HG02623 (cell line): Measurements from ENCODE around the gene SYT12.
"Not testable (repeated sequence)": the region's sequence is repeated elsewhere in the genome, so short reads cannot be mapped to it uniquely, and the experiment has no call there.

Source experiments
- ATAC-seq: cut with Tn5 transposase; IDR thresholded peaks from one replicate; pipeline ENCODE4 v1.9.1; 2021; ENCODE audit warnings: moderate library complexity; ENCODE audit not compliant: unreplicated experiment

Gene SYT12

GRCh38 chr11:66996609-66997273 is 26.2 kb upstream of the SYT12 start:
- no peak for ATAC-seq

DNA sequence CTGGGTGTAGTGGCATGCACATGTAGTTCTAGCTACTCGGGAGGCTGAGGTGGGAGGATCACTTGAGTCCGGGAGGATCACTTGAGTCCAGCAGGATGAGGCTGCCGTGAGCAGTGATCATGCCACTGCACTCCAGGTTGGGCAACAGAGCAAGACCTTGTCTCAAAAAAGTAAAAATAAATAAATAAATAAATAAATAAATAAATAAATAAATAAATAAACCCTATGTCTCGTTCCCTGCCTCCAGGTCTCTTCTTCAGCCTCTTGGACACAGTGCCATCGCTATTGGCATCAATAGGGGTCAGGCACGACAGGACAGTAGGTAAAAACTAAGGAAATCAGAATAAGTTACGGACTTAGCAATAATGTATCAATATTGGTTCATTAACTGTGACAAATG is 23.4 kb upstream of the SYT12 start:
- no peak for ATAC-seq

- no peak for ATAC-seq
Measured at GRCh38 chr11:67001332-67001731, 21.6 kb upstream of the SYT12 start.

GRCh38 chr11:67002297-67002913 is 20.5 kb upstream of the SYT12 start:
- no peak for ATAC-seq

- no peak for ATAC-seq
Measured at GRCh38 chr11:67002921-67003411, 20.0 kb upstream of the SYT12 start.

- ATAC-seq: not testable (repeated sequence)
Measured at GRCh38 chr11:67005200-67005599, 17.7 kb upstream of the SYT12 start.

- no peak for ATAC-seq
Measured at GRCh38 chr11:67006029-67006884, 16.7 kb upstream of the SYT12 start.

DNA sequence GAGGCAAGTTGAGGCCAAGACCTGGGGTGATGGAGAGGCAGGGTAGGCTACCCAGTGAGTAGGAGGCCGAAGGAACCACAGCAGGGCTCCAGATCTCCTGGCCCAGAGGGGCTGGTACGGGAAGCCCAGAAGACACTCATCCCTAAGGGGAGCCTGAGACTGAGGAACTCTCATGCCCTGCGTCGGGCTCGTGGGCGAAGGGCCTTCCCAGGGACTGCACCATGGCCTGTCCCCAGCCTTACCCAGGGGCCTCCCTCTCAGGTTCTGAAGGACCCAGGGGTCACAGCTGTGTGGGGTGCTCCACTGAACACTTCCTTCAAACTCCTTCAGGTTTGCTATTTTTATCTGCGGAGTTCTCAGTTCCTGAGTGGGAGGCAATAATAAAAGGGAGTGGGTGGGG is 15.8 kb upstream of the SYT12 start:
- no peak for ATAC-seq

DNA sequence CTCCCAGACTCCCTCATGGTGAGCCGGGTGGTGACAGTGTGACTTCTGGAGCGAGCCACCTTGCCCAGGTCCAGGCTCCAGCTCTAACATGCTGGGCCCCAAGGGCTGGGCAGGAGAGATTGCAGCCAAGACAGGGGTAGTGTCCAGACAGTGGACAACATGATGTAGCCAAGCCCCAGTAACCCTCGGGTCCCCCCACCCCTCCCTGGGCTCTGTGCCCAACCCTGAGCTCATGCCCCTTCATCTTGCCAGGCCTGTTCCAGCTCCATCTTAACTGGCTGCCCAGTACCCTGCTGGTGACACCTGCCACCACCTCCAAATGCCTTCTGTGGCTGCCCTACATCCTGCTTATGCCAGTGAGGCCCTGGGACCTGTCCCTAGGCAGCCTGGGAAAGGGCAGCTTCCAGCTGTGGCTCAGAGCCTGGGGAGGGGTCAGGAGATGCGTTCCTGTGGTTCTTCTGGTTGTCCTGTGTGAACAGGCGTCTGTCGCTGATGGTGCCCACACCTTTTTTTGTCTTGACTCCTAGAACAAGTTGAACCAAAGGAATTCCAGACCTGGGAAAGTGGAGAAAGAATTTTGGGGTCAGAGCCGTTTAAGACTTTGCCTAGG is 12.5 kb upstream of the SYT12 start:
- ATAC-seq: no peak

GRCh38 chr11:67013511-67014045 is 9.4 kb upstream of the SYT12 start:
- no peak for ATAC-seq

DNA sequence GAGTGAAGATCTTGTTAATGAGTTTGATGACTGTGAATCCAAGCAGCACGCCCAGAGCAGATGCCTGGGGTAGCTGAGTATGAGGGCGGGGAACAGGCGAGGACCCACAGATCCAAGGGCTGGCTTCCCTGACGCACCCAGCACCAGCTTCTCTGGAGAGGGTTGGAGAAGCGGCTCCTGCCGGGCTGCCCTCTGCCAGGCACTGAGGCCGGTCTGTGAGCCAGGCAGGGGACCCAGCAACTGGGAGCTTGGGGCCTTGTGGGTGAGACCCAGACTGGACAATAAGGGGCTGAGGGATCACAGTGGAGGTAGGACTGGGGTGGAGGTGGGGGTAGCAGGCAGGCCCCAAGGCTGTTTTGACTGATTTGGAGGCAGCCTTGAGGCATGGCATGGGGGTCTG is 8.6 kb upstream of the SYT12 start:
- ATAC-seq: no peak

GRCh38 chr11:67015048-67015447 is 7.9 kb upstream of the SYT12 start:
- no peak for ATAC-seq

GRCh38 chr11:67016550-67016949 is 6.4 kb upstream of the SYT12 start:
- no peak for ATAC-seq

GRCh38 chr11:67020949-67021348 is 2.0 kb upstream of the SYT12 start:
- no peak for ATAC-seq

- ATAC-seq: no peak
Measured at GRCh38 chr11:67022341-67022933, 497 bp upstream of the SYT12 start.

GRCh38 chr11:67023957-67024353 is 1.0 kb downstream of the SYT12 start:
- no peak for ATAC-seq

DNA sequence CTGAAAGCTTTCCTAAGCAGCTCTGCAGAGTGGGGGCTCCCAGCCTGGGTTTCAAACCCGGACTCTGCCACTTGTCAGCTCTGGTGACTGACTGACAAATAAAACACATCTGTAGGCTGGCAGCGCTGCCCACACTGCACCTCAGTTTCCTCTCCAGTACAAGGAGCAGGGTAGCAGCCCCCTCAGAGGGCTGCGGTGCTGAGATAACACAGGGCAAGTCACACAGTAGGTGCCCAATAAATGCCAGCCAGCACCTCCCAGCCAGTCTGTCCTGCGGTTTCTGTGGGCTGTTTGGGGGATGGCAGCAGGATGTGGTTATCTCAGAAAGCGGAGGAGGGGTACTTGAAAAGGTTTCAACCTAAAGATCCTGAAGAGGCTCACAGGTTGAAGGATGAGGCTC is 1.5 kb downstream of the SYT12 start:
- no peak for ATAC-seq

GRCh38 chr11:67024966-67025365 is 2.0 kb downstream of the SYT12 start:
- no peak for ATAC-seq

- no peak for ATAC-seq
Measured at GRCh38 chr11:67025750-67026149, 2.8 kb downstream of the SYT12 start.

DNA sequence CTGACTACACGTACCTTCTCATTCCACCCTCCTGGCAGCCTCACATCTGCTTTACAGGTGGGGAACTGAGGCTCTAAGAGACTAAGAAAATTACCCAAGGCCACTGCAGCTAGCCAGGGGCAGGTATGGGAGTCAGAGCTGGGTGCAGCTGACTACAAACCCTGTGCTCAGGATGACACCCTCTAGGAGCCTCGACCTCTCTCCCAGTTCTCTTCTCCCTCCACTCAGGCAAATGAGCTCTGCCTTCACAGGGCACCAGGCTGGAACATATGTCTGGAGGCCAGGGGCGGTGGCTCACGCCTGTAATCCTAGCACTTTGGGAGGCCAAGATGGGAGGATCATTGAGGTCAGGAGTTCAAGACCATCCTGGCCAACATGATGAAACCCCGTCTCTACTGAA is 4.0 kb downstream of the SYT12 start:
- ATAC-seq: no peak

DNA sequence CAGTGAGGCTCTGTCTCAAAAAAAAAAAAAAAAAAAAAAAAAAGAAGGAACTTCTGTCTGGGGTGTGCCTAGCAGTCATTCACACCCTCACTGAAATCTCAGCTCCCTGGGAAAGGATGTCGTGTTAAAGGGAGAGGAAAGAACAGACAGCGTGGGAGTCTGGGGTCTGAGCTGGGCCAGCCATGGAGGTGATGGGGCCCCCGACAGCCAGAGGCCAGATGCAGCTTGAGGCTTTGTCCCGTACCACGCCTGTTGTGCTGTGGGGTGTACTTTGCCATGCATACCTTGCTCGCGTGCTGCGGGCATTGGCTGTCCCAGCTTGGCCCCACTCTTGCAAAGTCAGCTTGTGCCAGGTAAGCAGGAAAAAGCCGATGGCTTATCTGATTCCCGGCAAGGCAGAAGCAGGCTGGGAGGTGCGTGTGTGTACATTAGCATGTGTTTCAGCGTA is 4.6 kb downstream of the SYT12 start:
- no peak for ATAC-seq
